Measurements from ENCODE around the gene PHACTR3.

DNA sequence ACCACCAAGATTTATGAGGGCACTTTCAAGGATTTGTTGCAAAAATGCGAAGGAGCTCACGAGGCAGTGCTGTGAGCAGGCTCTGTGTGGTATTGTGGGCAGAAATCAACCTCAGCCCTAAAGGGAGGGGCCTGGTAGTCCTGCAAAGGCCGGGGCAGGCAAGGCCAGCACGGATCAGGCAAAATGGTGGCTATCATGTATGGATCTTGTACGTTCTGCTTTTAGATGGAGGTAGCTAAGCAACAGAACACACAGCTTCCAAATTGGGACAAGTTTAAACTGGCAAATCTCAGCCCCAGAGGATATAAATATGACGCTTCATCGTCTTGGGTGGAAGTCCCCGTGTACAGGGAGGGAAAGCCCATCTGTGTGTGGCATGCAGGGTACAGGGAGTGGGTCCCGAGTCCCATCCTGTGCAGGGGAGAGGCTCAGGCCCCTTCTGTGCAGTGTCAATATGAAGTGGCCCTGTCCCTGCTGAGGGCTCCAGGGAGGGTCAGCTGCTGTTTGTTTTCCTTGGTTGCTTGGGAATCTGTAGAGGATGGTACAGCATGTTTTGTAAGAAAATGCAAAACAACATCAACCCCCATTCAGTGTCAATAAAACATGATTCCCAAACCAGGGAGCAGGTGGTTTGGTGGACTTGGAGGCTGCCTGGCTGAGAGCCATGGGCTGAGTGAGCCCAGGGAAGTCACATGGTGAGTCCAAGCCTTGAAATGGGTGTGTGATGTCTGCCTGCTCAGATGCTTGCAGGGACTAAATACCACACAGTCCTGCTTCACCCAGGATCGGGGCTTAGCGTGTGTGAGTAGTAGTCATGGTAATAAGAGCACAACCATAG lies 216.1 kb downstream of the PHACTR3 start:
- no peak for TF ChIP-seq POLR2A (IDR thresholded peaks at IDR 0.05)
- TF ChIP-seq, protein P1, sequence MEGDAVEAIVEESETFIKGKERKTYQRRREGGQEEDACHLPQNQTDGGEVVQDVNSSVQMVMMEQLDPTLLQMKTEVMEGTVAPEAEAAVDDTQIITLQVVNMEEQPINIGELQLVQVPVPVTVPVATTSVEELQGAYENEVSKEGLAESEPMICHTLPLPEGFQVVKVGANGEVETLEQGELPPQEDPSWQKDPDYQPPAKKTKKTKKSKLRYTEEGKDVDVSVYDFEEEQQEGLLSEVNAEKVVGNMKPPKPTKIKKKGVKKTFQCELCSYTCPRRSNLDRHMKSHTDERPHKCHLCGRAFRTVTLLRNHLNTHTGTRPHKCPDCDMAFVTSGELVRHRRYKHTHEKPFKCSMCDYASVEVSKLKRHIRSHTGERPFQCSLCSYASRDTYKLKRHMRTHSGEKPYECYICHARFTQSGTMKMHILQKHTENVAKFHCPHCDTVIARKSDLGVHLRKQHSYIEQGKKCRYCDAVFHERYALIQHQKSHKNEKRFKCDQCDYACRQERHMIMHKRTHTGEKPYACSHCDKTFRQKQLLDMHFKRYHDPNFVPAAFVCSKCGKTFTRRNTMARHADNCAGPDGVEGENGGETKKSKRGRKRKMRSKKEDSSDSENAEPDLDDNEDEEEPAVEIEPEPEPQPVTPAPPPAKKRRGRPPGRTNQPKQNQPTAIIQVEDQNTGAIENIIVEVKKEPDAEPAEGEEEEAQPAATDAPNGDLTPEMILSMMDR (IDR thresholded peaks at IDR 0.05 in 8 of 11, conservative IDR thresholded peaks at IDR 0.05 in 3 of 11) = no peak
- peak in 1 of 3 donors; percentile 38 for TF ChIP-seq POLR2AphosphoS5 (IDR thresholded peaks at IDR 0.05)

All from spleen (tissue), 7 donors.